ENCODE results near the gene KDM5B. TPM values are rescaled to one million over a fixed set of nuclear protein-coding genes. Genes with fewer than 3 reads are reported as not detected.

KDM5B gene
- total RNA-seq, 2 donors from 2014 or later = 33.6 to 36.8 TPM

GRCh38 chr1:202818819-202819218, 10.6 kb upstream of the KDM5B start:
- intact Hi-C loops (cut with DNase I) = no loop called here
- DNase-seq (ENCODE audit: low spot score) = no peak

GRCh38 chr1:202815120-202815519, 6.9 kb upstream of the KDM5B start:
- no peak for DNase-seq (ENCODE audit: low spot score)

GRCh38 chr1:202812176-202813026, 4.2 kb upstream of the KDM5B start:
- no peak for DNase-seq (ENCODE audit: low spot score)
- intact Hi-C loops (cut with DNase I) = no loop called here

More at GRCh38 chr1:202815120-202815519, 6.9 kb upstream of the KDM5B start:
- intact Hi-C loops (cut with DNase I) = no loop called here

- DNase-seq (ENCODE audit: low spot score) = no peak
- intact Hi-C loops (cut with DNase I) = no loop called here
These were observed 3.3 kb upstream of the KDM5B start for GRCh38 chr1:202811296-202812175.

- intact Hi-C loops (cut with DNase I) = no loop called here
- peak; percentile 98 for DNase-seq (ENCODE audit: low spot score)
These were observed 2.5 kb upstream of the KDM5B start, which contains the start of gene PCAT6 for GRCh38 chr1:202810615-202811295. Gene PCAT6 (plus strand): TSS chr1:202810954.

GRCh38 chr1:202810193-202810614, 2.0 kb upstream of the KDM5B start:
- DNase-seq (ENCODE audit: low spot score) = no peak
- intact Hi-C loops (cut with DNase I) = no loop called here

GRCh38 chr1:202809597-202810159, 1.5 kb upstream of the KDM5B start:
- intact Hi-C loops (cut with DNase I) = no loop called here
- no peak for DNase-seq (ENCODE audit: low spot score)

GRCh38 chr1:202807451-202807925, 733 bp downstream of the KDM5B start:
- no peak for DNase-seq (ENCODE audit: low spot score)
- intact Hi-C loops (cut with DNase I) = no loop called here

GRCh38 chr1:202806845-202807450, 1.3 kb downstream of the KDM5B start:
- no peak for DNase-seq (ENCODE audit: low spot score)
- intact Hi-C loops (cut with DNase I) = no loop called here

- intact Hi-C loops (cut with DNase I) = no loop called here
- DNase-seq (ENCODE audit: low spot score) = no peak
These were observed 2.1 kb downstream of the KDM5B start for GRCh38 chr1:202805886-202806844.

GRCh38 chr1:202804126-202804525, 4.1 kb downstream of the KDM5B start:
- intact Hi-C loops (cut with DNase I) = no loop called here
- no peak for DNase-seq (ENCODE audit: low spot score)

- no peak for DNase-seq (ENCODE audit: low spot score)
- intact Hi-C loops (cut with DNase I) = no loop called here
These were observed 5.0 kb downstream of the KDM5B start for GRCh38 chr1:202802998-202803932.

- DNase-seq (ENCODE audit: low spot score) = no peak
- intact Hi-C loops (cut with DNase I) = no loop called here
These were observed 6.2 kb downstream of the KDM5B start for GRCh38 chr1:202802034-202802433.

- intact Hi-C loops (cut with DNase I) = no loop called here
These were observed 7.0 kb downstream of the KDM5B start for GRCh38 chr1:202801175-202801574.

GRCh38 chr1:202800742-202801141, 7.5 kb downstream of the KDM5B start:
- no peak for DNase-seq (ENCODE audit: low spot score)
- intact Hi-C loops (cut with DNase I) = no loop called here

More at GRCh38 chr1:202801175-202801574, 7.0 kb downstream of the KDM5B start:
- DNase-seq (ENCODE audit: low spot score) = no peak

GRCh38 chr1:202798792-202799331, 9.4 kb downstream of the KDM5B start:
- DNase-seq (ENCODE audit: low spot score) = no peak
- intact Hi-C loops (cut with DNase I) = no loop called here
